GM12878 (cell line): ENCODE data around the gene PITPNB. TPM values are rescaled to one million over a fixed set of nuclear protein-coding genes. Genes with fewer than 3 reads are reported as not detected.

Experiments
- CUX1 ChIP-seq: IDR thresholded peaks from 2 replicates; pipeline ENCODE4 v1.6.1; 2012; ENCODE audit warnings: improper control_type of control experiment, low read depth, low read length; ENCODE audit not compliant: insufficient replicate concordance
- IRF5 ChIP-seq: fragments of 450-650 bp; IDR thresholded peaks from 2 replicates; pipeline ENCODE4 v1.6.1; 2017; ENCODE audit warnings: borderline replicate concordance
- ZNF207 ChIP-seq: fragments of 450-650 bp; IDR thresholded peaks from 2 replicates; pipeline ENCODE4 v1.6.1; 2014; ENCODE audit warnings: antibody characterized with exemption, mild to moderate bottlenecking, borderline replicate concordance
- ZSCAN29 ChIP-seq: fragments of 450-650 bp; IDR thresholded peaks from 2 replicates; pipeline ENCODE4 v1.6.1; 2017; ENCODE audit warnings: mild to moderate bottlenecking, moderate library complexity
- polyA plus RNA-seq, 11 experiments: library from polyadenylated mRNA; depleted of rRNA in 4 of 11; unstranded in 6 of 11; stranded (reverse) in 5 of 11; fragments of >200 nt; fragmentation: Nextera tagmentation in 4 of 11; fragmentation: Illumina TruSeq in 1 of 11; extraction: Ambion mirVana in 4 of 11; extraction: Trizol in 1 of 11; gene quantifications; 1 replicate in 1 of 11; 2 replicates in 10 of 11; pipeline versions ENCODE4 v1.2.1 to v1.2.3, GENCODE V29; 2011 to 2016; ENCODE audit warnings: inconsistent platforms in 2 of 11, missing spikeins in 2 of 11, low read depth in 1 of 11
- total RNA-seq, 4 experiments: library from RNA; depleted of rRNA in 3 of 4; stranded (reverse); fragments of >200 nt in 3 of 4; fragmentation: Illumina TruSeq in 1 of 4; extraction: Trizol in 1 of 4; gene quantifications; 2 replicates each; pipeline versions ENCODE4 v1.2.1 to v1.2.3, GENCODE V29; 2013 to 2021
- TF ChIP-seq, protein P1 (sequence below): fragments of 450-650 bp; IDR thresholded peaks from 2 replicates; pipeline ENCODE4 v1.6.1; 2017; ENCODE audit warnings: mild to moderate bottlenecking, moderate library complexity

Gene PITPNB
- total and polyA plus RNA-seq, 10 of the 15 experiments (the other 5 are each of a cell fraction or from before 2014, with no cell fraction given) = 19.7 to 116 (median 64.9) TPM

DNA sequence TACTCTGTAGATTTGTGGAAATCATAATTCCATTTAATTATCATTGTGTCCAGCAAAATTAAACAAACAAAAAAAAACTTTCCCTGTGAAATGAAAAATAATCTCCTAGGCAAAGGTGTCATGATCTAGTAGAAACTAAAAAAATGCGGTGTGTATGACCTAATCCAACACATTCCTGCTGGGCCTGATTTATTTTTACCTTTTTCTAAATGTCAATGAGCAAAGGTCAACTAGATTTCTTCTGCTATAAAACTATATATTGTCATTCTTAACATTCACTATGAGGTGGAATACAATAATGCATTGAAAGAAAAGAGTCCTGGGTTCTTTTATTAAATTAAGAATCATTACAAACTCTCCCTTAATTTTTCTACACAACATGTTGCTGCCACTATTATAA is 60.4 kb downstream of the PITPNB start (continued):
- TF ChIP-seq ZSCAN29 = no peak
- no peak for TF ChIP-seq ZNF207
- no peak for TF ChIP-seq CUX1
- no peak for TF ChIP-seq IRF5
- TF ChIP-seq, protein P1, sequence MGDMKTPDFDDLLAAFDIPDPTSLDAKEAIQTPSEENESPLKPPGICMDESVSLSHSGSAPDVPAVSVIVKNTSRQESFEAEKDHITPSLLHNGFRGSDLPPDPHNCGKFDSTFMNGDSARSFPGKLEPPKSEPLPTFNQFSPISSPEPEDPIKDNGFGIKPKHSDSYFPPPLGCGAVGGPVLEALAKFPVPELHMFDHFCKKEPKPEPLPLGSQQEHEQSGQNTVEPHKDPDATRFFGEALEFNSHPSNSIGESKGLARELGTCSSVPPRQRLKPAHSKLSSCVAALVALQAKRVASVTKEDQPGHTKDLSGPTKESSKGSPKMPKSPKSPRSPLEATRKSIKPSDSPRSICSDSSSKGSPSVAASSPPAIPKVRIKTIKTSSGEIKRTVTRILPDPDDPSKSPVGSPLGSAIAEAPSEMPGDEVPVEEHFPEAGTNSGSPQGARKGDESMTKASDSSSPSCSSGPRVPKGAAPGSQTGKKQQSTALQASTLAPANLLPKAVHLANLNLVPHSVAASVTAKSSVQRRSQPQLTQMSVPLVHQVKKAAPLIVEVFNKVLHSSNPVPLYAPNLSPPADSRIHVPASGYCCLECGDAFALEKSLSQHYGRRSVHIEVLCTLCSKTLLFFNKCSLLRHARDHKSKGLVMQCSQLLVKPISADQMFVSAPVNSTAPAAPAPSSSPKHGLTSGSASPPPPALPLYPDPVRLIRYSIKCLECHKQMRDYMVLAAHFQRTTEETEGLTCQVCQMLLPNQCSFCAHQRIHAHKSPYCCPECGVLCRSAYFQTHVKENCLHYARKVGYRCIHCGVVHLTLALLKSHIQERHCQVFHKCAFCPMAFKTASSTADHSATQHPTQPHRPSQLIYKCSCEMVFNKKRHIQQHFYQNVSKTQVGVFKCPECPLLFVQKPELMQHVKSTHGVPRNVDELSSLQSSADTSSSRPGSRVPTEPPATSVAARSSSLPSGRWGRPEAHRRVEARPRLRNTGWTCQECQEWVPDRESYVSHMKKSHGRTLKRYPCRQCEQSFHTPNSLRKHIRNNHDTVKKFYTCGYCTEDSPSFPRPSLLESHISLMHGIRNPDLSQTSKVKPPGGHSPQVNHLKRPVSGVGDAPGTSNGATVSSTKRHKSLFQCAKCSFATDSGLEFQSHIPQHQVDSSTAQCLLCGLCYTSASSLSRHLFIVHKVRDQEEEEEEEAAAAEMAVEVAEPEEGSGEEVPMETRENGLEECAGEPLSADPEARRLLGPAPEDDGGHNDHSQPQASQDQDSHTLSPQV = no peak
